ENCODE data around the gene BTG4.

Gene BTG4

DNA sequence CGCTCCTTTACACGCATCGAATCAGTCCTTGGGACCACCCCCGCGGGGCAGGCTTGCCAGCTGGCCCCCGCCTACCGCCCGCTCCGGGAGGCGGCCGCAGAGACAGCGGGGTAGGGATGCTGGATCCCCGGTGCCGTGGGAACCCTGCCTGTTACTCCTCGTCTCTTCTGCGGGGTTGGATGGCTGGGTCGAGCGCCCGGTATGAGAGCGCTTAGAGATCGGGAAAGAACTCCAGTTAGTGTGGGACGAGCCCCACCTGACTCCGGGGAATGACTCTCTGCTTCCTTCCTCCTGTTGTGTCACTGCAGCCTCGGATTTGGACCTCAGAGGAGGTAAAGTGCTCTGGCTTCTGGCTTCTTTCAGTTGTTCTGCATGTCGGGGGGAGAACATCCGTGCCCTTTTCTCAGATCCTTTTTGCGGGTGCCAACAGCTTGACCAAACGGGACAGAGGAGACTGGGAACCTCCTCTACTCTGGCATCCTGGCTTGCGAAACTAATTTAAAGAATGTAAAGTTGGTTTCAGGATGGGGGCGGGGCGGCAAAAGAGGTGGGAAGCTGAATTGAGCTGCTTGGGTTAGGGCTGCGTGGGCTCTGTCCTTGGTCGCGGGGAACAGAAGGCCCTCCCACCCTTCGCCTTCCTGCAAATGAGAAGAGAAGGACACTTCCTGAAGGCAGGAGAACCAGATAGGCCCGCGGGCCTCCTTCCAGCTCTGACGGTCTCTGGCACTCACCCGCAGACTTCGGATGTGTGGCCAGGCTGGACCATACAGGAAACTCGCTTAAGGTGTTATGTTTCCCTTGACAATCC, 29.3 kb upstream of the BTG4 start:
- TF ChIP-seq, protein P1, sequence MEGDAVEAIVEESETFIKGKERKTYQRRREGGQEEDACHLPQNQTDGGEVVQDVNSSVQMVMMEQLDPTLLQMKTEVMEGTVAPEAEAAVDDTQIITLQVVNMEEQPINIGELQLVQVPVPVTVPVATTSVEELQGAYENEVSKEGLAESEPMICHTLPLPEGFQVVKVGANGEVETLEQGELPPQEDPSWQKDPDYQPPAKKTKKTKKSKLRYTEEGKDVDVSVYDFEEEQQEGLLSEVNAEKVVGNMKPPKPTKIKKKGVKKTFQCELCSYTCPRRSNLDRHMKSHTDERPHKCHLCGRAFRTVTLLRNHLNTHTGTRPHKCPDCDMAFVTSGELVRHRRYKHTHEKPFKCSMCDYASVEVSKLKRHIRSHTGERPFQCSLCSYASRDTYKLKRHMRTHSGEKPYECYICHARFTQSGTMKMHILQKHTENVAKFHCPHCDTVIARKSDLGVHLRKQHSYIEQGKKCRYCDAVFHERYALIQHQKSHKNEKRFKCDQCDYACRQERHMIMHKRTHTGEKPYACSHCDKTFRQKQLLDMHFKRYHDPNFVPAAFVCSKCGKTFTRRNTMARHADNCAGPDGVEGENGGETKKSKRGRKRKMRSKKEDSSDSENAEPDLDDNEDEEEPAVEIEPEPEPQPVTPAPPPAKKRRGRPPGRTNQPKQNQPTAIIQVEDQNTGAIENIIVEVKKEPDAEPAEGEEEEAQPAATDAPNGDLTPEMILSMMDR (IDR thresholded peaks at IDR 0.05; ENCODE audit: control insufficient read depth, extremely low read depth, insufficient read depth): no peak
- DNase-seq (ENCODE audit: low read depth): no peak
- no peak overlapping the region for H3K4me3 ChIP-seq (ENCODE audit: low read depth, low read length)

DNA sequence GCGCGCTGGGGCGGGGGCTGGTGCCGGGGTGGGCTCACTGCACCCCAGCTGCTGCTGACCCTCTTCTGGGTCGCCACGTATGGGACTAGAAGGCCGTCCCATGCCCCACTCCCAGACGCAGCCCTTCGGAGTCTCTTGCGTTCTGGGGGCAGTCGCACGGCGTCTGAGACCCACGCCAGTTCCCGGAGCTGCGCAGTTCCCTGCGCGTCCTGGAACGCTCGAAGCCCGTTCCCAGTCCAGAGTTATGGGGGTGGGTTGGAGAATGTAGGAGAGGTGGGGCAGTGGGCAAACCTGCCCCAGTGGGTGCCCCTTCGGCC, 28.7 kb upstream of the BTG4 start:
- TF ChIP-seq, protein P1 (IDR thresholded peaks at IDR 0.05; ENCODE audit: control insufficient read depth, extremely low read depth, insufficient read depth): no peak
- no peak for DNase-seq (ENCODE audit: low read depth)
- H3K4me3 ChIP-seq (ENCODE audit: low read depth, low read length): no peak overlapping the region

DNA sequence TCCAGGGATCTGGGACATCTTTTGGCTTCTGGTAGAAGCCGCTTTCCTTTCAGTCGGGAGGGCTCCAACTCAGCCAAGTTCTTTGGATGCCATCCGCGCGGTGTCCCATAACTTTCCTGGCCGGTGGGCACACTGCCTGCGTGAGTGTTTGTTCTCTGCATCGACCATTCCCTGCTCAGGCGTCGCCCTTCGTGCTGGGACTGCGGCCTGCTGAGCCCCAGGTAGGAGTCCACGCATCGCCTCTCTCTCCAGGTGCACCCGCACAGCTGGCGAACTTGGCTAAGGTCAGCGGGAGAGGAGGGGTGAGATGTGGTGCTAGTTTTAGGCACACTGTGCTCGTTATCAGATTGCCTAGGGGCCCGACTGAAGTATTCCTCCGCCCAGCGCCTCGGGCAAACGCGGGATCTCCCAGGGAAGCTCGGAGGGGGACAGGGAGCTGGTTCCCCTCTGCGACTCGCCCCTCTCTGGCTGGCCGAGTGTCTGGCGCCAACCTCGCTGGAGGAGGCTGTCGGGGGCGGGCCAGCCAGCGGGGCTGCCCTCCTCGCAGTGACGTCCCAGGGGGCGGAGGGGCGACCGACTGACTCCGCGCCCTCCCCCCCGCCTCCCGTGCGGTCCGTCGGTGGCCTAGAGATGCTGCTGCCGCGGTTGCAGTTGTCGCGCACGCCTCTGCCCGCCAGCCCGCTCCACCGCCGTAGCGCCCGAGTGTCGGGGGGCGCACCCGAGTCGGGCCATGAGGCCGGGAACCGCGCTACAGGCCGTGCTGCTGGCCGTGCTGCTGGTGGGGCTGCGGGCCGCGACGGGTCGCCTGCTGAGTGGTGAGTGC, 28.1 kb upstream of the BTG4 start, which contains the start of gene LAYN:
Gene LAYN (plus strand): TSS at position 607 of the 823 bp plus-strand sequence. CDS start 124 bp downstream, at position 731.
- no peak for DNase-seq (ENCODE audit: low read depth)
- TF ChIP-seq, protein P1 (IDR thresholded peaks at IDR 0.05; ENCODE audit: control insufficient read depth, extremely low read depth, insufficient read depth): no peak
- H3K4me3 ChIP-seq (ENCODE audit: low read depth, low read length): no peak within 1 kb of the TSS

DNA sequence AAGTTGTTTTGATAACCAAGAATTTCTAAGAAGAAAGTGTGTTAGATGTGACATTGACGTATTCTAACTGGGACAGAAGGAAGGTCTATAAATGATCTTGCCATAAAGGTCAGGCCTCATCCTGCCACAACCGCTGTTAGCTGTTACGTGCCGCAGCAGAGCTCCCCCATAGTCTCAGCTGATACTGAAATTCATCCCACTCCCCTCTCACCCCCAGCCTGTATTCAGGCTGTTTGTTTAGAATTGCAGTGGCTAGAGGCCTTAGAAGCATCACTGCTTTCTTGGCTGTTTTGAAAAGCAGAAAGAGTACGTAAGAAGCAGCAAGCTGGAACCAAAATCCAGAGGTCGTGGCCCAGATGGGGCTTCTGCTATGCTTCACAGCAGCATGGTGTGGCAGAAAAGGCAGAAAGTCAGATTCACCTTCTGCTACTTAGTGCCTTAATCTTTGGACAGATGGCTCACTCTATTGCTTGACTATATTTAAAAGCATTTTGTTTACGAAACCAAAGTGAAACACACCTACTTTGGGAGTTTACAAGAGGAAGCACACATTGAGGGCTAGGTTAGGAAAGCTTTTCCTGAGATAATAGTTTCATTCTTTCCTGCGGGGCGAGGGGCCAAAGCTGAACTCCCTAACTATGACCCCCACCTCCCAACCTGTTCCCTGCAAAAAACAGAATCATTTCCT, 27.4 kb upstream of the BTG4 start:
- no peak overlapping the region for H3K4me3 ChIP-seq (ENCODE audit: low read depth, low read length)
- no peak for DNase-seq (ENCODE audit: low read depth)
- TF ChIP-seq, protein P1 (IDR thresholded peaks at IDR 0.05; ENCODE audit: control insufficient read depth, extremely low read depth, insufficient read depth): no peak

DNA sequence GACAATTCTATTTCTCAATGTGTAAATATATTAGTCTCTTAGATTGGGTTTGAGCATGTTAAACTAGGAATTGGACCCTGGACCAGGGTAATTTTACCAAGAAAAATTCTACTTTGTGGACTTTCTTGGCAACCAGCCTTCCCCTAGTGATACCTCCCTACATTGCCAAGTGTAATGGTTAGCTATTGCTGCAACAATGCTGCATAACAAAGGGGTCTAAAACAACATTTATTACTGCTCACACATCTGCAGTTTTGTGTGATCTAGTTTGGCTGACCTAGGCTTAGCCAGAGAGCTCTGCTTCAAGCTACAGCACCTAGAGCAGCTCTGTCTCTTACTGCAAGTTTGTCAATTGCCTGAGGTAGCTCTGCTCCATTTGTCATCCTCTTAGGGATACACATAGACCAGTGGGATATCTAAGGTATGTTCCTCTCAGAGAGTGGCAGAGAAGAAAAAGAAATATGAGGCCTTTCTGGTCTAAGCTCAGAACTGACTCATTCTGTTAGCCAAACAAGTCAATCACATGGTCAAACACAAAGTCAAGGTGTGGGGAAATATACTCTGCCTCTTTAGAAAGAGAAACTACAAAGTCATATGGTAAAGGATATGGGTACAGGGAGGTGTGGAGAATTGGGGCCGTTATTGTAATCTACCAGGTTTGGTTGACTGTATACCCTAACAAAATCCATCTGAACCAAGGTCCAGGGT, 26.4 kb upstream of the BTG4 start:
- no peak for DNase-seq (ENCODE audit: low read depth)
- TF ChIP-seq, protein P1 (IDR thresholded peaks at IDR 0.05; ENCODE audit: control insufficient read depth, extremely low read depth, insufficient read depth): no peak
- H3K4me3 ChIP-seq (ENCODE audit: low read depth, low read length): no peak overlapping the region

DNA sequence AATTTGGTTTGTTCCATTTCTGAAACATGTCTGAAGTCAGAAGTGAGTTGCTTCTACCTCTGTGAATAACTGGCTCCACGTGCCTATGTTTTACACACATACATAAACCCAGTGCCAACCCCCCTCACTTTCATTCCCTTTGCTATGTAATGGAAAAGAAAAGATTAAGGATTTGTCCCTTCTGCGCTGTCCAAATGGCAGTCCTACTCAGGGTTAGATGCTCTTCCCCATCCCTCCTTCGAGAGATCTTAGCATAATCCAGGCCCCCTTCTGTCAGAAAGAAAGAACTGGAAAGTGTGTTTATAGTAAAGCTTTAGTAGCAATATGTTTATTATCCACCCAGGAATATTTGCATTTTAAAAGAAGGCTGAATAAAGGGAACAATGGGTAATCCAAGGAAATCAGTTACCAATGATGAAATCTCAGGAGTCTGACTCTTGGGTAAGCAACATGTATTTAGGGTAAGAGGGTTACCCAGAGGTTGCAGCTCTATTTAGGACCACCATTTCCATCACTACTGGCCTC, 25.2 kb upstream of the BTG4 start:
- TF ChIP-seq, protein P1 (IDR thresholded peaks at IDR 0.05; ENCODE audit: control insufficient read depth, extremely low read depth, insufficient read depth): no peak
- no peak for DNase-seq (ENCODE audit: low read depth)
- H3K4me3 ChIP-seq (ENCODE audit: low read depth, low read length): no peak overlapping the region

All from LNCaP clone FGC (cell line).